Small intestine (tissue), 7 donors: ENCODE data around the gene PVRIG. TPM values are rescaled to one million over a fixed set of nuclear protein-coding genes. Genes with fewer than 3 reads are reported as not detected.
"Not testable (repeated sequence)": the region's sequence is repeated elsewhere in the genome, so short reads cannot be mapped to it uniquely, and the experiment has no call there.

Experiments used
- DNase-seq, 2 donors: peaks; one replicate each; pipeline versions ENCODE4 v3.0.0 to v3.0.0-alpha.2; 2013
- FAIRE-seq: peaks from 2 replicates; lab custom pipeline; 2012; peaks lifted over from hg19 to GRCh38; lab: Jason Lieb, UNC
- H3K27ac ChIP-seq, 3 donors: one replicate each; pipeline ENCODE4 v1.5.1; 2013; ENCODE audit warnings: low read length in 2 of 3, mild to moderate bottlenecking in 2 of 3, control low read depth in 1 of 3, inconsistent platforms in 1 of 3, low read depth in 1 of 3, moderate library complexity in 1 of 3
- H3K27me3 ChIP-seq, 3 donors: one replicate each; pipeline ENCODE4 v1.6.1; 2013; ENCODE audit warnings: low read length in 3 of 3, inconsistent platforms in 1 of 3; ENCODE audit not compliant: control insufficient read depth in 3 of 3, insufficient read depth in 3 of 3
- H3K36me3 ChIP-seq, 3 donors: one replicate each; pipeline ENCODE4 v1.6.1; 2013; ENCODE audit warnings: low read length in 3 of 3, inconsistent platforms in 1 of 3, low read depth in 1 of 3, mild to moderate bottlenecking in 1 of 3, moderate library complexity in 1 of 3; ENCODE audit not compliant: control insufficient read depth in 3 of 3, insufficient read depth in 2 of 3
- H3K4me1 ChIP-seq, 3 donors: one replicate each; pipeline ENCODE4 v1.6.1; 2013; ENCODE audit warnings: low read length in 2 of 3, inconsistent platforms in 1 of 3, low read depth in 1 of 3, mild to moderate bottlenecking in 1 of 3, moderate library complexity in 1 of 3; ENCODE audit not compliant: control insufficient read depth in 3 of 3, insufficient read depth in 2 of 3
- H3K4me3 ChIP-seq, 3 donors: one replicate each; pipeline ENCODE4 v1.5.1; 2013; ENCODE audit warnings: low read length in 3 of 3, control low read depth in 1 of 3, inconsistent platforms in 1 of 3, low read depth in 1 of 3, mild to moderate bottlenecking in 1 of 3, moderate library complexity in 1 of 3
- H3K9me3 ChIP-seq, 2 donors: one replicate each; pipeline ENCODE4 v1.6.1; 2013; ENCODE audit warnings: low read depth in 1 of 2, low read length in 1 of 2; ENCODE audit not compliant: control insufficient read depth in 2 of 2, insufficient read depth in 1 of 2
- WGBS, 3 donors: extraction: QIAGEN DNeasy Blood & Tissue Kit; methylation state at CpG; one replicate each; pipeline ENCODE4 v1.1.7; 2013; 5-methylcytosine and 5-hydroxymethylcytosine counted together
- polyA plus RNA-seq, 4 donors: library from polyadenylated mRNA; stranded (reverse) in 3 of 4; unstranded in 1 of 4; fragments of 200-250 nt in 3 of 4; fragments of 120-200 nt in 1 of 4; gene quantifications; one replicate each; pipeline versions ENCODE4 v1.2.1 to v1.2.3, GENCODE V29; 2013
- donor health status: healthy with polysubstance abuse.
- donor health status: control.
- donor health status: control.
- donor health status: Bipolar disorder and iron deficiency.
- donor health status: healthy.

PVRIG gene
- polyA plus RNA-seq, 4 donors: 0.45 to 1.2 (median 0.91) TPM

DNA sequence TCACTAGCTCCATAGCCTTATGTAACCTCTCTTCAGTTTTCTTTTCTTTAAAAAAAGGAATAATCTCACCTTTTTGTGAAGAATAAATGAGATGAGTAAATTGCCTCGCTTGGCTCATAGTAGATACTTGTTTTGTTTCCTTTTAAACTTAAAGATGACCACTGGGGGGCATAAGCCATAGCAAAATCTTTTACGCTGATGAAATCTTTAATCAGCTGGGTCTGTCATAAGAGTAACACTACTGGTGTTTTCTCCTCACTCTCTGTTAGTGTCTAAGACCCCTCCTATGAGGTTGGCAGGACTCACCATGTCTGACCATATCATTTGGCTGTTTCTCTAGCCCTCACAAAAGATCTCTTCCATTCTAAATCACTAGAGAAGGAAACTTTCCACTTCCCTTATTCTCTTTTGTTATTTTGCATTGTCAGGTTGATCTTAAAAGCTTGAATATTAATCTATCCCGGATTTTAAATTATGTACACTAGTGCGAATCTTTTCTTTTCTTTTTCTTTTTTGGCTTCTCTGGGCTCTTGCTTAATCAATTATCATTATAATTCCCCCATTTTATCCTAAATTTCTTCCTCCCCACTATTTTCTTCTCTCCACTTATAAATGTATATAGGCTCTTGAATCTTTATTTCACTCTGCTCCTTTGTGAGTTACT, 29.6 kb upstream of the PVRIG start:
- no peaks in the 10 kb centered on the region for H3K4me1 ChIP-seq
- H3K9me3 ChIP-seq: no peaks in the 10 kb centered on the region
- FAIRE-seq: no peak
- WGBS, 3 donors: 48 to 51% (median 49%) methylated on average over 4 of the region's 4 CpGs
- H3K4me3 ChIP-seq: no peak overlapping the region
- no peaks in the 10 kb centered on the region for H3K36me3 ChIP-seq
- no peak overlapping the region for H3K27ac ChIP-seq
- peak; percentile 35 to 45 for DNase-seq
- no peaks in the 10 kb centered on the region for H3K27me3 ChIP-seq

DNA sequence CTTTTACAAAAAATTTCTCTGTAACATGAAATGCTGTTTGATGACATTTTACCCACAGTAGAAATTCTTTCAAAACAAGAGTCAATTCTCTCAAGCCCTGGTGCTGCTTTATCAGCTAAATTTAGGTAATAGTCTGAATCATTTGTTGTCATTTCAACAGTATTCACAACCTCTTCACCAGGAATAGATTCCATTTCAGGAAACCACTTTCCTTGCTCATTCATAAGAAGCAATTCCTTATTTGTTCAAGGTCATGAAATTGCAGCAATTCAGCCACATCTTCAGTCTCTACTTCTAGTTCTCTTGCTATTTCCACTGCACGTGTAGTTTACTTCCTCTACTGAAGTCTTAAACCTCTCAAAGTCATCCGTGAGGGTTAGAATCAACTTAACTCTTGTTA, 28.0 kb upstream of the PVRIG start:
- 44 to 65% (median 54%) methylated on average over 2 of the region's 2 CpGs for WGBS, 3 donors
- H3K27me3 ChIP-seq: no peaks in the 10 kb centered on the region
- H3K9me3 ChIP-seq: no peaks in the 10 kb centered on the region
- no peak overlapping the region for H3K4me3 ChIP-seq
- H3K4me1 ChIP-seq: no peaks in the 10 kb centered on the region
- H3K27ac ChIP-seq: no peak overlapping the region
- DNase-seq (no peak), FAIRE-seq (no peak)
- H3K36me3 ChIP-seq: no peaks in the 10 kb centered on the region

DNA sequence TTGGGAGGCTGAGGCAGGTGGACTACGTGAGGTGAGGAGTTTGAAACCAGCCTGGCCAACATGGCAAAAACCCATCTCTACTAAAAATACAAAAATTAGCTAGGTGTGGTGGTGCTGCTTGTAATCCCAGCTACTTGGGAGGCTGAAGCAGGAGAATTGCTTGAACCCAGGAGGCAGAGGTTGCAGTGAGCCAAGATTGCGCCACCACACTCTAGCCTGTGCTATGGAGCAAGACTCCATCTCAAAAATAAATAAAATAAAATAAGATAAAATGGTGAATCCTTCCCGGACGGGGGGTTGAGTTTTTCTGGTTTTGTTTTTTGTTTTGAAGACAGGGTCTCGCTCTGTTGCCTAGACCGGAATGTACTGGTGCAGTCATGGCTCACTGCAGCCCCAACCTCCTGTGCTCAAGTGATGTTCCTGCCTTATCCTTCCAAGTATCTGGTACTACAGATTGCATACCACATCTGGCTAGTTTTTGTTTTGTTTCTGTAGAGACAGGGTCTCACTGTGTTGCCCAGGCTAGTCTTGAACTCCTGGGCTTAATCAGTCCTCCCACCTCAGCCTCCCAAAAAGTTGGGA, 27.4 kb upstream of the PVRIG start:
- not testable (repeated sequence) for H3K27ac ChIP-seq, H3K27me3 ChIP-seq, H3K4me1 ChIP-seq, H3K9me3 ChIP-seq, FAIRE-seq, H3K4me3 ChIP-seq, H3K36me3 ChIP-seq, DNase-seq
- WGBS, 3 donors: 88 to 94% (median 93%) methylated on average over 6 of the region's 6 CpGs

DNA sequence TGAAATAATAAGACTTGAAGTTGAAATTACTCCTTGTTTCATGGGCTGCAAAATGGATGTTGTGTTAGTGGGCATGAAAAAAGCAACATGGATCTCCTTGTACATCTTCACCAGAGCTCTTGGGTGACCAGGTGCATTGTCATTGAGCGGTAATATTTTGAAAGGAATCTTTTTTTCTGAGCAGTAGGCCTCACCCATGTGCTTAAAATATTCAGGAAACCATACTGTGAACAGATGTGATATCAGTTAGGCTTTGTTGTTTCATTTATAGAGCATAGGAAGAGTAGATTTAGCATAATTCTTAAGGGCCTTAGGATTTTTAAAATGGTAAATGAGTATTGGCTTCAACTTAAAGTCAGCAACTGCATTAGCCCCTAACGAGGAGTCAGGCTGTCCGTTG, 26.8 kb upstream of the PVRIG start:
- Histone ChIP-seq H3K4me1 (no peaks in the 10 kb centered on the region), H3K36me3 (no peaks in the 10 kb centered on the region), H3K27ac (no peak overlapping the region), H3K27me3 (no peaks in the 10 kb centered on the region), H3K4me3 (no peak overlapping the region), H3K9me3 (no peaks in the 10 kb centered on the region)
- no peak for FAIRE-seq
- DNase-seq: no peak
- WGBS, 3 donors: 71 to 93% (median 89%) methylated on average over 3 of the region's 3 CpGs

DNA sequence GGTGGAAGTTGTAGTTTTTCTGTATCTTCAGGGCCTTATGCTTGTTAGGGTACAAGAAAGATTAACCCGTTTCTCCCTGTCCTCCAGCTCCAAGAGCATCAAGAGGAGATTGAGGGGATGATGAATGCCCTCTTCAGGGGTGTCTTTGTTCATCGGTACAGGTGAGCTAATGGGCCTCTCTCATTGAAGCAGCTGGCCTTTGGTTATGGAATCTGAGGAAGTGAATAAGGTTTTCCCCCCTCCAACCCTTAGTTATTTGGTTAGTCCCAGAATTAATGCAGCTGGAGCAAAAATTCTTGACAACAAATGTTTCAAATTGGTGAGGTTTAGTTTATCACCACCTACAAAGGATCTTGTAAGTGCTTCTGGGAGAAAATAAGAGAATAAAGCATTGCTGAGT, 24.5 kb upstream of the PVRIG start:
- no peak for FAIRE-seq
- H3K36me3 ChIP-seq: no peaks in the 10 kb centered on the region
- 80 to 83% (median 81%) methylated on average over 2 of the region's 2 CpGs for WGBS, 3 donors
- H3K4me1 ChIP-seq: peaks cover 0 to 2% (median 0%) of the 10 kb centered on the region in 3 donors
- no peak for DNase-seq
- no peaks in the 10 kb centered on the region for H3K27me3 ChIP-seq
- no peak overlapping the region for H3K4me3 ChIP-seq
- H3K27ac ChIP-seq: no peak overlapping the region
- no peaks in the 10 kb centered on the region for H3K9me3 ChIP-seq

DNA sequence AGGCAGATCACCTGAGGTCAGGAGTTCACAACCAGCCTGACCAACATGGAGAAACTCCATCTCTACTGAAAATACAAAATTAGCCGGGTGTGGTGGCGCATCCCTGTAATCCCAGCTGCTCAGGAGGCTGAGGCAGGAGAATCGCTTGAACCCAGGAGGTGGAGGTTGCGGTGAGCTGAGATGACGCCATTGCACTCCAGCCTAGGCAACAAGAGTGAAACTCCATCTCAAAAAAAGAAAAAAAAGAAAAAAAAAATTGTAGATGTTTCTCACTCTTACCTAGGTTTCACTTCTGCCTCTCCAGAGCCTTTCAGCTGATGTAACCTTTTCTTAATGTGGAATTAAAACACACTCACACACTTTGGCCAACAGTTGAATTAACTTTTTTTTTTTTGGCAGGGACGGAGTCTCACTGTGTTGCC, 23.8 kb upstream of the PVRIG start:
- H3K9me3 ChIP-seq, H3K27ac ChIP-seq, H3K4me1 ChIP-seq, H3K4me3 ChIP-seq, H3K27me3 ChIP-seq, DNase-seq, H3K36me3 ChIP-seq, FAIRE-seq: not testable (repeated sequence)
- 94 to 98% (median 96%) methylated on average over 6 of the region's 6 CpGs for WGBS, 3 donors

DNA sequence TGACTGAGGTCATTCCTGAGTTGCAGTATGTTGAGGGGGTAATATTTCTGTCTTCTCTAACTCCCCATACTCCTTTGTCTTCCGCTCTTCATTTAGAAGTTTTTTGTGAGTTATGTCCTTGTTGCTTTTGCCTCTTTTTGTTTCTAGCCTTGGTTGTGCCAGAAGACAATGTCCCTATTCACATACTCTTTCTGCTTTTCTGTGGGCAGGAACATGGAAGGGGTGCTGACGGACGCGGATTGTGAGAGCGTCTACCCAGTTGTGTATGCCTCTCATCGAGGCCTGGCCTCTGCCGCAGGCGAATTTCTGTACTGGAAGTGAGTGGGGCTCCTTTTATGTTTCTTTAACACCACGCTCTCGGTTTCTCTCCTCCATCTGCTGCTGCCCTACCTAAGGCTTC, 21.5 kb upstream of the PVRIG start:
- Histone ChIP-seq H3K36me3 (no peaks in the 10 kb centered on the region), H3K27me3 (no peaks in the 10 kb centered on the region), H3K9me3 (no peaks in the 10 kb centered on the region), H3K4me1 (peaks cover 0 to 7% (median 0%) of the 10 kb centered on the region in 3 donors), H3K4me3 (no peak overlapping the region), H3K27ac (no peak overlapping the region)
- FAIRE-seq (no peak), DNase-seq (no peak)
- WGBS, 3 donors: 93 to 95% (median 94%) methylated on average over 10 of the region's 10 CpGs

DNA sequence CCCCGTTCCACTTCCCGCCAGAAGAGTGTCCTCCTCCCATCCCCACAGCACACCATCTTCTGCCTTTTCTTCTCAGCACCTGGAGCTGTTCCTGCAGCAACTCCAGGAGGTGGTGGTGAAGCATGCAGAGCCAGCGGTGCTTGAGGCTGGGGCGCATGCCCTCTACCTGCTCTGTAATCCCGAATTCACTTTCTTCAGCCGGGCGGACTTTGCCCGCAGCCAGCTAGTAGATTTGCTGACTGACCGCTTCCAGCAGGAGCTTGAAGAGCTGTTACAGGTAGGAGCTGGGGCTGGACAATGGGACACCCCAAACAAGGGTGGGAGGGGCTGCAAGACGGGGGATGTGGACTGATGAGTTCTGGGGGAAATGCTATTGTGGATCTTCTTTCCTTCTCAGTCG, 19.1 kb upstream of the PVRIG start:
- FAIRE-seq: no peak
- H3K36me3 ChIP-seq: no peaks in the 10 kb centered on the region
- WGBS, 3 donors: 19 to 59% (median 53%) methylated on average over 11 of the region's 11 CpGs
- H3K9me3 ChIP-seq: no peaks in the 10 kb centered on the region
- H3K27ac ChIP-seq: no peak overlapping the region
- peak; percentile 77 to 83 for DNase-seq
- H3K4me3 ChIP-seq: no peak overlapping the region
- H3K27me3 ChIP-seq: no peaks in the 10 kb centered on the region
- peaks cover 0 to 7% (median 0%) of the 10 kb centered on the region in 3 donors for H3K4me1 ChIP-seq
